Body of pancreas (tissue), 4 donors: ENCODE measurements around the gene FOXL3.

Source experiments
- POLR2A ChIP-seq, 3 donors: fragments of 450-650 bp; IDR thresholded peaks; one replicate each; pipeline ENCODE4 v1.6.1; 2016; ENCODE audit warnings: antibody characterized with exemption in 3 of 3, mild to moderate bottlenecking in 2 of 3
- TF ChIP-seq, protein P1 (sequence below), 7 experiments: fragments of 450-650 bp in 4 of 7; fragments of 200-600 bp in 3 of 7; sonication (generic) in 3 of 7; IDR thresholded peaks; one replicate each; pipeline ENCODE4 v1.5.1; 2016 to 2019; ENCODE audit warnings: antibody characterized with exemption in 7 of 7

DNA sequence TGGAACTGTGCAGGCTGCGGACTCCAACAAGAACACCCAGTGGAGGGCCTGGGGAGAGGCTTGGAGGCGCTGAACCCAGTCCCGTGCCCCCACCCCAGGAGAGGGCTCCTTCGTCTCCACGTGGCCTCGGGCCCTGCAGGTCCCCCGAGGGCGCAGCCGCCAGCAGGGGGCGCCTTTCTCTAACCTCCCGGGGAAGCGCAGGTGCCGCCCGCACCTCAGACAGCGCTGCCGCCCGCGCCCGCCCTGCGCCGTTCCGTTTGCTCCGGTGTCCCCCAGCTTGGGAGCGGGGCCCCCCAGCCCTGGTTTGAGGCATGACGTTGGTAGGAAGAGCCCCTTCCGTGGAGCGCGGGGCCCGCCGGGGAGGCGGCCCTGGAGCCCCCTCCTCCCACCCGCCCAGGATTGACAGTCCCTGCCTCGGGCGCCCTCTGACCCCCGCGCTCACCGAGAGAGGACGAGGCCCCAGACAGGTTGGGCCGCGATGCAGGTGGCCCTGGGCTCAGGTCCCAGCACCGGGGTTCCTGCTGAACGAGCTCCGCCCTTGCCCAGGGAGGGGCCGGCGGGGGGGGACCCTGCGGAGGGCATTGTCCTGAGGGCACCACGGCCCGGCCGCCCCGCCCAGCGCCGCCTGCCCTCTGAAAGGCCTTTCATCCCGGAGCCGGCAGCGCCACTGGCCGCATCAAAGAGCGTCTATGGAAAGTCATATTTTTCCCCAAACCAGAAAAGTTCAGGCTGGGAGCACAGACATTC, 42.8 kb downstream of the FOXL3 start:
- TF ChIP-seq, protein P1, sequence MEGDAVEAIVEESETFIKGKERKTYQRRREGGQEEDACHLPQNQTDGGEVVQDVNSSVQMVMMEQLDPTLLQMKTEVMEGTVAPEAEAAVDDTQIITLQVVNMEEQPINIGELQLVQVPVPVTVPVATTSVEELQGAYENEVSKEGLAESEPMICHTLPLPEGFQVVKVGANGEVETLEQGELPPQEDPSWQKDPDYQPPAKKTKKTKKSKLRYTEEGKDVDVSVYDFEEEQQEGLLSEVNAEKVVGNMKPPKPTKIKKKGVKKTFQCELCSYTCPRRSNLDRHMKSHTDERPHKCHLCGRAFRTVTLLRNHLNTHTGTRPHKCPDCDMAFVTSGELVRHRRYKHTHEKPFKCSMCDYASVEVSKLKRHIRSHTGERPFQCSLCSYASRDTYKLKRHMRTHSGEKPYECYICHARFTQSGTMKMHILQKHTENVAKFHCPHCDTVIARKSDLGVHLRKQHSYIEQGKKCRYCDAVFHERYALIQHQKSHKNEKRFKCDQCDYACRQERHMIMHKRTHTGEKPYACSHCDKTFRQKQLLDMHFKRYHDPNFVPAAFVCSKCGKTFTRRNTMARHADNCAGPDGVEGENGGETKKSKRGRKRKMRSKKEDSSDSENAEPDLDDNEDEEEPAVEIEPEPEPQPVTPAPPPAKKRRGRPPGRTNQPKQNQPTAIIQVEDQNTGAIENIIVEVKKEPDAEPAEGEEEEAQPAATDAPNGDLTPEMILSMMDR (IDR thresholded peaks at IDR 0.05): peak; percentile 87 to 96 (median 92)
- peak in 2 of 3 donors; percentile 21 to 42 for TF ChIP-seq POLR2A (IDR thresholded peaks at IDR 0.05)
